Colon (tissue), 2 donors: Measurements from ENCODE around the gene ITSN2.
A peak's percentile ranks its signal among the peaks of the same experiment; 100 is the strongest.

Experiments
- FAIRE-seq: peaks from 2 replicates; lab custom pipeline; 2012; peaks lifted over from hg19 to GRCh38; lab: Jason Lieb, UNC
- donor health status: control.
- donor health status: control.

Gene ITSN2

GRCh38 chr2:24265212-24265611 lies 95.1 kb downstream of the ITSN2 start:
- peak; percentile 10 for FAIRE-seq

- FAIRE-seq, result no peak
Measured at GRCh38 chr2:24262421-24262970, 97.8 kb downstream of the ITSN2 start.

- FAIRE-seq, result no peak
Measured at GRCh38 chr2:24261441-24261840, 98.9 kb downstream of the ITSN2 start.

- FAIRE-seq, result no peak
Measured at GRCh38 chr2:24259316-24259715, 101.0 kb downstream of the ITSN2 start.

GRCh38 chr2:24258718-24259117 lies 101.6 kb downstream of the ITSN2 start:
- FAIRE-seq, result no peak

- no peak for FAIRE-seq
Measured at GRCh38 chr2:24253303-24253919, 106.9 kb downstream of the ITSN2 start.

GRCh38 chr2:24247592-24247991 lies 112.7 kb downstream of the ITSN2 start:
- FAIRE-seq, result no peak

GRCh38 chr2:24247164-24247563 lies 113.2 kb downstream of the ITSN2 start:
- FAIRE-seq, result no peak

- FAIRE-seq, result no peak
Measured at GRCh38 chr2:24245986-24246776, 114.2 kb downstream of the ITSN2 start.

GRCh38 chr2:24241528-24241927 lies 118.8 kb downstream of the ITSN2 start:
- FAIRE-seq, result no peak

GRCh38 chr2:24239553-24239952 lies 120.8 kb downstream of the ITSN2 start:
- no peak for FAIRE-seq

- FAIRE-seq, result no peak
Measured at GRCh38 chr2:24238158-24238557, 122.2 kb downstream of the ITSN2 start.

GRCh38 chr2:24237313-24237712 lies 123.0 kb downstream of the ITSN2 start:
- no peak for FAIRE-seq

- FAIRE-seq, result no peak
Measured at GRCh38 chr2:24233321-24233720, 127.0 kb downstream of the ITSN2 start.

GRCh38 chr2:24231461-24231881 lies 128.9 kb downstream of the ITSN2 start:
- no peak for FAIRE-seq

GRCh38 chr2:24228470-24228869 lies 131.9 kb downstream of the ITSN2 start:
- FAIRE-seq, result no peak

- no peak for FAIRE-seq
Measured at GRCh38 chr2:24225499-24226242, 134.7 kb downstream of the ITSN2 start.

- FAIRE-seq, result no peak
Measured at GRCh38 chr2:24222946-24223345, 137.4 kb downstream of the ITSN2 start.

- FAIRE-seq, result no peak
Measured at GRCh38 chr2:24221343-24222050, 138.8 kb downstream of the ITSN2 start.

- no peak for FAIRE-seq
Measured at GRCh38 chr2:24220554-24221291, 139.6 kb downstream of the ITSN2 start.

- FAIRE-seq, result no peak
Measured at GRCh38 chr2:24214880-24215279, 145.5 kb downstream of the ITSN2 start.
